OCI-LY3 (cell line): Measurements from ENCODE around the gene LMO1.

Source experiments
- EZH2phosphoT487 ChIP-seq: fragments of 200-600 bp; shearing (Covaris generic); IDR thresholded peaks from 2 replicates; pipeline ENCODE4 v1.6.1; 2018; ENCODE audit warnings: antibody characterized with exemption, mixed run types, low read depth
- TF ChIP-seq, protein P1 (sequence below): fragments of 200-600, 300-600 bp; sonication (generic); IDR thresholded peaks from 2 replicates; pipeline ENCODE4 v1.5.1; 2014; ENCODE audit warnings: antibody characterized with exemption, low read length, low read depth

DNA sequence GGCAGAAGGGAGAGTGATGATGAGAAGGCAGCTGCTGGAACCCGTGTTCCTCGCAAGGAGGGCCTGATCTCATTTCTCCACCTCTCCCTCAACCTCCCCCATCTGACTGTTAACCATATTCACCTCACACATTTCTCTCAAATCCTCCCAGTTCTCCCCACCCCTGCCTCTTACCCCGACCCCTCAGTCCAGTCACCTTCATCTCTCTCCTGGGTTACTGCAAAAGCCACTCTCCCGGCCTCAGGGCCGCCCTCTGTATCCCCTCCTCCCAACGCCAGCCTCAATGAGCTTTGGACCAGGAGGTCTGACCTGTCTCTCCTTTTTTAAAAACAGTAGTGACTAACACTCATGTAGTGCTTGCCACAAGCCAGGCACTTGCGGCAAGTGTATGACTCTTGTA, 29.5 kb upstream of the LMO1 start:
- TF ChIP-seq, protein P1, sequence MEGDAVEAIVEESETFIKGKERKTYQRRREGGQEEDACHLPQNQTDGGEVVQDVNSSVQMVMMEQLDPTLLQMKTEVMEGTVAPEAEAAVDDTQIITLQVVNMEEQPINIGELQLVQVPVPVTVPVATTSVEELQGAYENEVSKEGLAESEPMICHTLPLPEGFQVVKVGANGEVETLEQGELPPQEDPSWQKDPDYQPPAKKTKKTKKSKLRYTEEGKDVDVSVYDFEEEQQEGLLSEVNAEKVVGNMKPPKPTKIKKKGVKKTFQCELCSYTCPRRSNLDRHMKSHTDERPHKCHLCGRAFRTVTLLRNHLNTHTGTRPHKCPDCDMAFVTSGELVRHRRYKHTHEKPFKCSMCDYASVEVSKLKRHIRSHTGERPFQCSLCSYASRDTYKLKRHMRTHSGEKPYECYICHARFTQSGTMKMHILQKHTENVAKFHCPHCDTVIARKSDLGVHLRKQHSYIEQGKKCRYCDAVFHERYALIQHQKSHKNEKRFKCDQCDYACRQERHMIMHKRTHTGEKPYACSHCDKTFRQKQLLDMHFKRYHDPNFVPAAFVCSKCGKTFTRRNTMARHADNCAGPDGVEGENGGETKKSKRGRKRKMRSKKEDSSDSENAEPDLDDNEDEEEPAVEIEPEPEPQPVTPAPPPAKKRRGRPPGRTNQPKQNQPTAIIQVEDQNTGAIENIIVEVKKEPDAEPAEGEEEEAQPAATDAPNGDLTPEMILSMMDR = no peak
- TF ChIP-seq EZH2phosphoT487 = no peak
